K562 (cell line): Measurements from ENCODE around the gene GPR162. TPM values are rescaled to one million over a fixed set of nuclear protein-coding genes. Genes with fewer than 3 reads are reported as not detected.

Experiments
- CHD1 ChIP-seq: fragments of 200-600 bp; sonication (generic); IDR thresholded peaks from one replicate; pipeline ENCODE4 v1.6.1; 2012; ENCODE audit warnings: mild to moderate bottlenecking, moderate library complexity, low read length, inconsistent platforms
- ID3 ChIP-seq, 2 experiments: fragments of 250-450 bp in 1 of 2; fragments of 450-650 bp in 1 of 2; sonication (Bioruptor Pico) in 1 of 2; IDR thresholded peaks; 2 replicates each; pipeline versions ENCODE4 v1.6.1 to v1.8.0; 2016 to 2021; ENCODE audit warnings: mild to moderate bottlenecking in 2 of 2, moderate library complexity in 2 of 2, missing compliant biosample characterization in 1 of 2, missing genetic modification characterization in 1 of 2
- MNT ChIP-seq, 2 experiments: fragments of 450-650 bp; conservative IDR thresholded peaks; 2 replicates each; pipeline ENCODE4 v1.6.1; 2017; ENCODE audit warnings: mild to moderate bottlenecking in 2 of 2, moderate library complexity in 2 of 2
- NFRKB ChIP-seq: fragments of 450-650 bp; IDR thresholded peaks from 2 replicates; pipeline ENCODE4 v1.6.1; 2016; ENCODE audit warnings: low read depth
- SMARCA4 ChIP-seq: fragments of 450-650 bp; IDR thresholded peaks from 2 replicates; pipeline ENCODE4 v1.6.1; 2016
- SMARCE1 ChIP-seq: fragments of 450-650 bp; IDR thresholded peaks from 2 replicates; pipeline ENCODE4 v1.7.1; 2016; ENCODE audit warnings: mild to moderate bottlenecking
- SOX6 ChIP-seq: fragments of 450-650 bp; IDR thresholded peaks from 2 replicates; pipeline ENCODE4 v1.6.1; 2014; ENCODE audit warnings: mild to moderate bottlenecking
- STAG1 ChIP-seq: sonication (generic); formaldehyde crosslinking; IDR thresholded peaks from 2 replicates; pipeline ENCODE4 v1.5.0; 2020; ENCODE audit warnings: missing genetic modification reagents, borderline replicate concordance
- TAF9B ChIP-seq: fragments of 450-650 bp; IDR thresholded peaks from 2 replicates; pipeline ENCODE4 v1.6.1; 2018; ENCODE audit warnings: mild to moderate bottlenecking; ENCODE audit not compliant: partially characterized antibody
- ZBTB11 ChIP-seq, 3 experiments: fragments of 200-800 bp in 1 of 3; fragments of 250-450 bp in 1 of 3; fragments of 450-650 bp in 1 of 3; sonication (Bioruptor Pico) in 1 of 3; sonication (Bioruptor generic) in 1 of 3; formaldehyde crosslinking in 1 of 3; IDR thresholded peaks; 2 replicates each; pipeline versions ENCODE4 v1.6.1 to v1.8.0; 2016 to 2022; ENCODE audit warnings: mild to moderate bottlenecking in 2 of 3, missing genetic modification characterization in 2 of 3, missing compliant biosample characterization in 1 of 3, moderate library complexity in 1 of 3
- ZC3H4 ChIP-seq: sonication (generic); formaldehyde crosslinking; IDR thresholded peaks from 2 replicates; pipeline ENCODE4 v1.9.0; 2021; ENCODE audit warnings: missing genetic modification reagents, borderline replicate concordance
- ZNF316 ChIP-seq: fragments of 450-650 bp; IDR thresholded peaks from 2 replicates; pipeline ENCODE4 v1.6.1; 2016
- ZNF644 ChIP-seq: fragments of 200-800 bp; sonication (Bioruptor generic); IDR thresholded peaks from 2 replicates; pipeline ENCODE4 v1.6.1; 2016; ENCODE audit warnings: low read depth, missing genetic modification characterization, missing compliant biosample characterization
- polyA plus RNA-seq, 8 experiments: library from polyadenylated mRNA; depleted of rRNA in 4 of 8; stranded (reverse) in 5 of 8; unstranded in 3 of 8; fragments of >200 nt; fragmentation: Nextera tagmentation in 2 of 8; fragmentation: Illumina TruSeq in 1 of 8; extraction: Ambion mirVana in 2 of 8; extraction: Trizol in 1 of 8; gene quantifications; 2 replicates each; pipeline versions ENCODE4 v1.2.1 to v1.2.3, GENCODE V29; 2011 to 2014; ENCODE audit warnings: inconsistent platforms in 1 of 8, missing spikeins in 1 of 8
- total RNA-seq, 7 experiments: library from RNA; depleted of rRNA in 6 of 7; stranded (reverse); fragments of >200 nt in 6 of 7; fragmentation: Illumina TruSeq in 2 of 7; extraction: Trizol in 2 of 7; gene quantifications; 2 replicates each; pipeline versions ENCODE4 v1.2.1 to v1.2.3, GENCODE V29; 2011 to 2021; ENCODE audit warnings: low replicate concordance in 1 of 7
- TF ChIP-seq, protein P1 (sequence below): fragments of 250-450 bp; sonication (Bioruptor Pico); IDR thresholded peaks from 2 replicates; pipeline ENCODE4 v1.8.0; 2021; ENCODE audit warnings: moderate library complexity, mild to moderate bottlenecking, inconsistent platforms
- TF ChIP-seq, protein P2 (sequence below): fragments of 250-450 bp; sonication (Bioruptor Pico); IDR thresholded peaks from 2 replicates; pipeline ENCODE4 v1.8.0; 2021; ENCODE audit warnings: borderline replicate concordance, mild to moderate bottlenecking, moderate library complexity; ENCODE audit not compliant: poor library complexity, severe bottlenecking
- TF ChIP-seq, protein P3 (sequence below): sonication (generic); formaldehyde crosslinking; IDR thresholded peaks from 2 replicates; pipeline ENCODE4 v1.8.1; 2023; ENCODE audit warnings: mild to moderate bottlenecking, missing genetic modification reagents

Gene GPR162
- total and polyA plus RNA-seq, 9 of the 15 experiments (the other 6 are each of a cell fraction or from before 2014, with no cell fraction given), result 0.65 to 1.8 (median 1.1) TPM; not detected in 2

GRCh38 chr12:6868211-6869048, 46.8 kb downstream of the GPR162 start (continued):
- TF ChIP-seq ZBTB11 (CRISPR knock-in tag; IDR thresholded peaks at IDR 0.05) (no peak), TAF9B (no peak), ZNF316 (no peak), NFRKB (no peak), SMARCE1 (no peak), STAG1 (no peak), SOX6 (no peak), ZC3H4 (CRISPR knock-in tag) (peak; percentile 98), ZNF644 (tag) (no peak), SMARCA4 (no peak), ID3 (CRISPR knock-in tag; IDR thresholded peaks at IDR 0.05) (no peak), ID3 (tag; IDR thresholded peaks at IDR 0.05) (no peak), CHD1 (peak; percentile 90), MNT (conservative IDR thresholded peaks at IDR 0.05) (no peak)
- TF ChIP-seq, protein P1, sequence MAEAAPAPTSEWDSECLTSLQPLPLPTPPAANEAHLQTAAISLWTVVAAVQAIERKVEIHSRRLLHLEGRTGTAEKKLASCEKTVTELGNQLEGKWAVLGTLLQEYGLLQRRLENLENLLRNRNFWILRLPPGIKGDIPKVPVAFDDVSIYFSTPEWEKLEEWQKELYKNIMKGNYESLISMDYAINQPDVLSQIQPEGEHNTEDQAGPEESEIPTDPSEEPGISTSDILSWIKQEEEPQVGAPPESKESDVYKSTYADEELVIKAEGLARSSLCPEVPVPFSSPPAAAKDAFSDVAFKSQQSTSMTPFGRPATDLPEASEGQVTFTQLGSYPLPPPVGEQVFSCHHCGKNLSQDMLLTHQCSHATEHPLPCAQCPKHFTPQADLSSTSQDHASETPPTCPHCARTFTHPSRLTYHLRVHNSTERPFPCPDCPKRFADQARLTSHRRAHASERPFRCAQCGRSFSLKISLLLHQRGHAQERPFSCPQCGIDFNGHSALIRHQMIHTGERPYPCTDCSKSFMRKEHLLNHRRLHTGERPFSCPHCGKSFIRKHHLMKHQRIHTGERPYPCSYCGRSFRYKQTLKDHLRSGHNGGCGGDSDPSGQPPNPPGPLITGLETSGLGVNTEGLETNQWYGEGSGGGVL (CRISPR knock-in tag), result no peak
- TF ChIP-seq, protein P2, sequence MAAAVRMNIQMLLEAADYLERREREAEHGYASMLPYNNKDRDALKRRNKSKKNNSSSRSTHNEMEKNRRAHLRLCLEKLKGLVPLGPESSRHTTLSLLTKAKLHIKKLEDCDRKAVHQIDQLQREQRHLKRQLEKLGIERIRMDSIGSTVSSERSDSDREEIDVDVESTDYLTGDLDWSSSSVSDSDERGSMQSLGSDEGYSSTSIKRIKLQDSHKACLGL, result no peak
- TF ChIP-seq, protein P3, sequence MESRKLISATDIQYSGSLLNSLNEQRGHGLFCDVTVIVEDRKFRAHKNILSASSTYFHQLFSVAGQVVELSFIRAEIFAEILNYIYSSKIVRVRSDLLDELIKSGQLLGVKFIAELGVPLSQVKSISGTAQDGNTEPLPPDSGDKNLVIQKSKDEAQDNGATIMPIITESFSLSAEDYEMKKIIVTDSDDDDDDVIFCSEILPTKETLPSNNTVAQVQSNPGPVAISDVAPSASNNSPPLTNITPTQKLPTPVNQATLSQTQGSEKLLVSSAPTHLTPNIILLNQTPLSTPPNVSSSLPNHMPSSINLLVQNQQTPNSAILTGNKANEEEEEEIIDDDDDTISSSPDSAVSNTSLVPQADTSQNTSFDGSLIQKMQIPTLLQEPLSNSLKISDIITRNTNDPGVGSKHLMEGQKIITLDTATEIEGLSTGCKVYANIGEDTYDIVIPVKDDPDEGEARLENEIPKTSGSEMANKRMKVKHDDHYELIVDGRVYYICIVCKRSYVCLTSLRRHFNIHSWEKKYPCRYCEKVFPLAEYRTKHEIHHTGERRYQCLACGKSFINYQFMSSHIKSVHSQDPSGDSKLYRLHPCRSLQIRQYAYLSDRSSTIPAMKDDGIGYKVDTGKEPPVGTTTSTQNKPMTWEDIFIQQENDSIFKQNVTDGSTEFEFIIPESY, result no peak
